ENCODE measurements around the gene PRKCH.
A peak's percentile ranks its signal among the peaks of the same experiment; 100 is the strongest.

PRKCH gene

DNA sequence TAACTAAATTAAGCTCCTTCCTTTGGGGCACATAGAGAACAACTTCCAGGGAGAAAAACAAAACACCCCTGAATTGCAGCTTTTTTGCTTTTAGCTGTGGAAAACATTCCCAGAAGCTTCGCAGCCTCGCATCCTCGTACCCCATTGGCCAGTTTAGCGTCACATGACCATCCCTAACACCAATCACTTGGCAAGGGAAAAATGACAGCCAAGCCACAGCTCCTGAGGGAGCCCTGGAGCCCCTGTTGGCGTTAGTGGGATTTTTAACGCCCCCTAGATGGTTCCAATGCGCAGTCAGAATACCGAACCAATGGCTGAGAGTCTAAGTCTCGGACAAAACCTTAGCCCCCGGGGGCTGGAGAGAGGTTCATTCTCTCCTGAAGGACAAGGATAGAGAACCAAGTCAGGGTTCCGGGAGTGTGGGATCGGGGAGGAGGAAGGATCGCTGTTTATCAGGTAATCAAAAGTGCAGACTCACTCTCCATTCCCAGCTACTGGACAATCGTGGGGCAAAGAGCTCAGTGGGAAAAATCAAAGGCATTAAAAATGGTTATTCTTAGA is 238.3 kb downstream of the PRKCH start:
- peak; percentile 58 for DNase-seq

DNA sequence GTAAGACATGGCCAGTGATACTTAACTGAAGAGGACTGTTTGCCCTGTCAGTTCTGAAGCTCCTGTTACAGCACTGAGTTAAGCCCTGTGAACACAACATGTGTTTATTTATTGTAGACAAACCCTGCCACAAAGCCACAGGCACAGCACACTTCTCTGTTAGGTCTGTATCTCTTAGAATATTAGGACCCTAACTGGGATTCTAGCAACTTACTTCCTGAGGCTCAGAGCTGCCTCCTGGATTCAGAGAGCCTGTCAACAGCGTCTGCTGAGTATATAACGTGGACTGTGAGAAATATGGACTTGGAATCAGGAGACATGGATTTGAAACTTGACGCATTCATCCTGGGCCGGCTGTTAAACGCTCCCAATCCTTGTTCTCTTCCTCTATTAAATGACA is 238.9 kb downstream of the PRKCH start:
- peak; percentile 14 for DNase-seq

DNA sequence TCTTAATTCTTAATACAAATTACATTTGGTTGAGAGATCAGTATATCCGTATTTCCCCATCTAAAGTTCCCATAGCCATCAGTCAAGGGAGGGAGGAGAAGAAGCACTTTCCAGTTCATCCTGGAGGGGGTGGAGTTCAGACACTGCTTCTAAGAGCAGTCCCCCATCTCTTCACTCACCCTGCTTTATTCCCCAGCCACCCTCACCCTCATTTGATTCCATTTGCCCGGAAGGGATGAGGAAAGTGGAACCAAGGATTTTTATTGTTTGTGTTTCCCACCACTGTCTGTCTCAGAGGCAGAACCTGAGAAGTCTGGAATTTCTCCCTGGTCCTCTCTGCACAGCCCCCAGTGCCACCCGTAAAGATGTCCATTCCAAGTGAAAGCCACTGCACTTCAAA is 239.7 kb downstream of the PRKCH start:
- DNase-seq, result no peak

DNA sequence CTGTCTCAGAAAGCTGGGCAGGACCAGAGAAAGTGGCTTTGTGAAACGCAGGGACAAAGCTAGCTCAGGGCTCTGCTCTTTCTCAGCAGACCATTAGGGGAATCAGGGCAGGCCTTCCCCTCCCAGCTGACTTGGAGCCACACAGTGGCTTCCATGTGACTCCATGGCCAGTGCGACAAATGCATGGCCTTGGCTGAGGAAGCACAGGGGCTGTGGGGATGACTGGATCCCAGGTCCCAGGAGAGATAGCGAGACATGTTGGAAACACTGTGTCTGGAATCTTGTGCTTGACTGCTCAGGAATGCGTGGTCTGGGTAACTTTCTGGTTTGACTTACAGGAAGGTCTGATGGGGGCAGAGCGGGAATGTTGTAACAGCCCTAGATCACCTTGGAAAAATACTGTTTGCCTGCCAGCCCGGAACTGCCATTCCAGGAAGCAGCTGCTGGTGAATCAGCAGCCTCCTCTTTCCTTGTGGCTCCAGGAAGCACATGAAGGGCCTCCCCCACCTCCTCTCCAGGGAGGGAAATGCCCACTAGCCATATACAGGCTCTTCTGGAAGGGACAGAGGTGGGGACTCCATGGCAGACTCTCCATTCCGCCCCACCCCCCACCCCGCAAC is 240.4 kb downstream of the PRKCH start:
- peak; percentile 44 for DNase-seq

DNA sequence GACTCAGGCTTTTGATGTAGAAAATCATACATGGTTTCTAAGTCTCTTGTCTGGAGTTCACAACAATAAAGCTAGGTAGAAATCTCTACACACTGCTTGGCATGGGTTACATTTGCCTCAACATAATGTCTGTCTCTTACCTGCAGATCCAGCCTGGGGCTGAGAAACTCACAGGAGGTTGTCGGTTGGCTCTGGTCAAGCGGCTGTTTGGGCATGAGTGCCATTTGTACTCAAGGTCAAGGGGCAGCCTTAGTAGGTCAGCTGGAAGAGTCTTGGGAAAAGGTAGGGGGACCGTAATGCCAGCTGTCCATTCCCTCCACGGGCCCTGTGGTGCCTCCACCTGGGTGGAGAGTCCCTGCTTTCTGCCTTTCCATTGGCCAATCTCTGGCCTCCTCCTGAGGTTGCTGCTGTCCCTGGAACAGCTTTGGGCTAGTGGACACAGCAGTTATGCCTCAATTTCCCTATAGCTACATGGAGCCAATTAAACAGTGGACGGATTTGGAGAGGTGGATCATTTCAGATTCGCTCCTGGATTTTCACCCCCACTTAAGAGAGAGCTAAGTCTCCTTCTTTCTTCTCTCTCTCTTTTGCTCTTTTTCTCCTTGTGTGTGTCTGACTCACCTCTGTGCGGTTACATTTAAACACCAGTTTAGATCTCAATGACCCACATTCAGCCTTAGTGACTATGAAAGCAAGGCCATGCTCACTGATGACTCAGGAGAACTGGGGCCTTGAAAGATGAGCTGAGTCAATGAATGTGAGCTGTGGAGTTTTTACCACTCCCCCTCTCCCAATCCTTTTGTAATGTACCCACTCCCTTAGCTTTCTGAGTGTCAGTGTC is 241.2 kb downstream of the PRKCH start:
- no peak for DNase-seq

DNA sequence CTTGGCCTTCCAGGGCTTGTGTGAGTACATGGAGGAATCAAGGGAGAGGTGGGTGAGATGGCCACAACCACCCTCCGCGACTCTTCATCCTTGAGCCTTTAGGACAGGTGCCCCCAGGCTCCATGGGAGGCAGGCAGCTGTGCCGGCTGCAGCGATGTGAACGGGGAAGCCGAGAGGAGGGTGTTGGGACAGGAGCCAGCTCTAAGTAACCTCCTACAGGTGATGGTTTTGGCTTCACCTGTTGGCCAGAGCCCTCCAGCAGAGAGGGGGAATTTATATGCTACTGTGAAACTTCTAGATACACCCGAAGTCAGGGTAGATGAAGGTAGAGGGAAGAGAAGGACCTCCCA is 241.8 kb downstream of the PRKCH start:
- DNase-seq, result no peak

DNA sequence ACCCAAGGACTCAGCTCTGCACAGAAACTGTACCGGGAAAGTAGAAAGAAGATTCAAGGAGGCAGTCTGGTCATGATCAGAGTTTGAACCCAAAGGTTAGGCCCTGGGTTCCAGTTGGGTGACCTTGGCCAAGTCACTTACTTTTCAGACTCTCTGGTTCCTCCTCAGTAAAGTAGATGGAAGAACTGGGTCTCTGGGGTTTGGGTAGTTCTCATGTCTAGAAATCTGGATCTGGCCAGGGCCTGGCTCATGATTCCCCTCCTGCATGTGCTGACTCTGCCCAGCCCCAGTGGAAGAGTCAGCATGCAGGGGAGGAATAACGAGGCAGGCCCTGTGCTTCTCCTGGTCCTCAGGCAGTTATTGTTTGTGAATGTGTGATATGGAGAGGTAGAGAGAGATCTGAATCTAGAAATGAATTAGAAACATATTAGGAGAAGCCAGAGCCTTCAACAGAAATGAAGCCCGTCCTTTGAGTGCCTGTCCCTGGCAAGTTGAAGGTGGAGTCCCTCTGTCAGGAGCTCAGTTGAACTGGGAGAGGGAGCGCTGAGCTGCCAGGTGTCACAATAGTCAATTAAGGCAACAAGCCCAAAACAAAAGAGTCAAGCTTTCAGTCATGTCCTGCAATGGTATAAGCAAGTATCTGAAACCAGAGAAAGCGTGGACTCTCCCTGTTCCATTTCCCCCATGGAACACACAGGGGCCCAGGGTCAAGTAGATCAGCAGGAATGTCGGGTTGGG is 242.7 kb downstream of the PRKCH start:
- no peak for DNase-seq

DNA sequence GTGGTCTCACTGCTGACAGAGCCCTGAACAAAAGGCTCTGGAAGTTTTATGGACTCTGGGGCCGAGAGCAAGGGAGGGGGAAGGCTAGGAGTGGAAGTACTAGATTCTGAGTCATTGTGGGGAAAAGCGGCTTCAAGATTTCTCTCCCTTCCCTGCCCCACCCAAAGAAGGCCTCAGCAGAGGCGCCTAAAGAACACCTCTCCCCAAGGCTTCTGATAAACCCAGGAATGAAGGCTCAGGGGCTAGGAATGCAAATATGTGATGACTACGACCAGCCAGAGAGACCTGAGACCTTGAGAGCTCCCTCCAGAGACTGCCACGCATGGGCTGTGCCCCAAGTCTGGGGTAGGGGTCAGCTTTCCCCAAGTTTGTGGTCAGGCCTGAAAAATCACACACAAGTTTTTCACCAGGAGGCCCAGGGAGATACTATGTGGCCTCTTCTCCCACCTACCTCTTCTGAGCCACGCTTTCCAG is 243.3 kb downstream of the PRKCH start:
- no peak for DNase-seq

DNA sequence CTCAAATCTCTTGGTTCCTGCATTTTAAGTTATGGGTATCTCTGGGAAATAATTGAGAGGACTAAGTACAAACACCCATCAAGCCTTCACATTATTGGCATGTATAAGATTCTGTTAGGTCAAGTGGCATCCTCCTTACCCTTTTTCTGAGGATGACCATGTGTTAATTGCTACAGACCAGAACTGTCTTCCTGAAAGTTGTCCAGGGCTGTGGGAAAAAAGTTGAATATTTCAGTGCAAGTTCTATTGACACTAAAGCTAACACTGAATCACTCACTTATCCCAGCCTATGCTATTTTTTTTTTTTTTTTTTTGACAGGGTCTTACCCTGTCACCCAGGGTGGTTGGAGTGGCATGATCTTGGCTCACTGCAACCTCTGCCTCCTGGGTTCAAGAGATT is 243.8 kb downstream of the PRKCH start:
- DNase-seq, result no peak

DNA sequence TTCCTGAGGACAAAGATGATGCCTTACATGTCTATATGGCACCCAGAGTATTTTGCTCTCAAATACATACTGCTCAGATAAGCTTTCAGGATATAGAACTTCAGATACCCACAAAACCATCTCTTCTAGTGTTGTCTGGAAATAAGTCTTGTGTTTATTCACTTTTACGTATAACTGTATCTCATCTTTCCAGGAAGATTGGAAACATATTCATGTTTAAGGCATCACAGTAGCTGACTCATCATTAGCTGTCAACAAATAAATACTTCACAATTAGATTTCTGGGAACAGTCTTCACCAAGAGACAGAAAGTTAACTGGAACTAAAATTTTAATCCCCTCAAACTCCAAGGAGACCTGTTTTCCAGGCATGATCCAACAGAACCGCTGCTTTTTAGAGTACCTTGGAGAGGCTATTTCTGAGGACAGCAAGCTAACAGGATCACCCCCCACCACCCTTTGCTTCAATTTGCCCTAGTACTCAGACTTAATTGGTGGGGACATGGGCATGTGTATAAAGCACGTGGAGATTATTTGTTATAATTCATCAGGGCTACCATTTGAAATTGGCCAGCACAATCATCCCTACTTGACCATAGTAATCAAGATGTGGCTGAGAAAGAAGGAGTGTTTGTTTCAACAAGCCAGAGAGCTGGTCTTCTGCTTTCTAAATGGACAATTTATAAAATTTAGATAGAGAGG is 244.6 kb downstream of the PRKCH start:
- DNase-seq, result no peak

DNA sequence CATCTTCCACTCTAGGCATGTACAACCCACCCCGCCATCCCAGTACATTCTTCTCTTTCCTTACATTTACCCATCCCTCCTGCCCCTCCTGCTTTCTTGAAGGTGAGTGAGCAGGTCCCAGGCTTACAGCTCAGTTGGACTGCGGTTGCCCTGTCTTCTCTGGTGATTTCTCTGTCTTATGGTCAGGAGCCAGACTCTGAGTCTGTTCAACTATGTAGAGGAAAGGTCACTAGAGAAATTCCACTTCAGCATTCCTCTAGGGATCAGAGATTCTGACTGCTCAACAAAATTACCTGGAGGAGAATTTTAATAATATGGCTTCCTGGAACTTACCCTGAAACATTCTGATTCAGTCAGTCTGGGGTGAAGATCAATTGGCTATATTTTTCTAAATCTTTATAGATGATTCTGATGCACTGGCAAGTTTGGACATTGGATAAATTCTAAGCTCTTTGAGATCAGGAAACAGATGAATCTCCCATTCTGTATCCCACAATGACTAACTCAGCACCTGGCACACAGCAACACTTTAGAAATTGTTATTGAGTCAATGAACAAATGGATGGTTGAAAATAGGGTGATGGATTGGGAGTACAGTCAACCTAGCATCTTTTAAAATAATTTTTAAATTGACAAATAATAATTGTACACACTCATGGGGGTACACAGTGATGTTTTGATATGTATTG is 245.3 kb downstream of the PRKCH start:
- DNase-seq, result no peak

DNA sequence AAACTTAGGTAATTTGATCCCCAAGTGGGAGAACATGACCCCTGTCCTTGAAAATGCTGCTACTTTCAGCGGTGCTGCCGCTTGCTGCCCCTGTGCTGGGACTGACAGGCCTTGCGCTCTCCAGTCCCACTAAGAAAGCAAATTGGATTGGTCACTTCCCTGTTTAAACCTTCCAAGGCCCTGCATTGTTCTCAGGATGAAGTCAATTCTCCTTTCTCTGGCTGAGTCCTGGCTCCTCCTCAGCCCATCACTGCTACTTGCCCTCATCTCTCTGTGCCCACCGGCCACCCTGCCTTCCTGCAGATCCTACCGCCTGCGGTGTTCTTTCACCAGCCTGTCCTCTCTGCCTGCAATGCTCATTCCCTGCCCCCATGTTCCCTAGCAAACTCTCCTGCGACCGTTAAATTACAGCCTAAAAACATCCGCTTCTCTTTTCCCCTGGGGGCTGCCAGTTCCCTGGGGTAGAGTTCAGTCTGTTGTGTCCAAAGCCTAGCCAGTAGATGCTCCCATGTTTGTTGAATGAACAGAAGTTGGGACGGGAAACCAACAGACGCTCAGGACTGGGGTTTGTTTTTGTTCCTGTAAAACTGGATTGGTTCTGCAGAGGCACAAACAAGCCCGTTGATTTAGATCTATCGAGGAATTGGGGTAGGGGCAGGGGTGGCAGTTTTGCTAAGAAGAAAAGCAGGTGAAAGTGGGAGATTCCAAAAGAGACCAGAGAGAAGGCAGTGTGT is 246.6 kb downstream of the PRKCH start:
- DNase-seq, result no peak

DNA sequence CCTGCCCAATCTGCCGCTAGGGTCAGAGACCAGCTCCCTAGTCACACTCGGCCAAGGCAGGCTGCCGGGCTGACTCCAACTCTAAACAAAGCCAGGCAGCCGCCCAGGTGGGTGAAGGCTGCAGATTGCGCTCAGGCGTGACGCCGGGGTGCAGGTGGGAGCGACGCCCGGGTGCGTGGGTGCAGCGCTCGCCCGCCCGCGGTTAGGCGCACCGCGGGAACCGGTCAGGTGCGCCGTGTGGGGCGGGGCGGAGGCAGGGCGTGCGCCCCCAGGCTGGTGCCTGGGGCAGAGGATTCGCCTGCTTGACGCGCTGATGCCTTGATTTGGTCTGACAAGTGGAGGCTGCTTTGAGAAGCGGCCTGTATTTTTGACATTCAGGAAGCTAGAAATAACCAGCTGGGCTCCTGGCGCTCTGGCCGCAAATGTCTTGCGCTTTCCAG is 247.2 kb downstream of the PRKCH start:
- DNase-seq, result peak; percentile 36

DNA sequence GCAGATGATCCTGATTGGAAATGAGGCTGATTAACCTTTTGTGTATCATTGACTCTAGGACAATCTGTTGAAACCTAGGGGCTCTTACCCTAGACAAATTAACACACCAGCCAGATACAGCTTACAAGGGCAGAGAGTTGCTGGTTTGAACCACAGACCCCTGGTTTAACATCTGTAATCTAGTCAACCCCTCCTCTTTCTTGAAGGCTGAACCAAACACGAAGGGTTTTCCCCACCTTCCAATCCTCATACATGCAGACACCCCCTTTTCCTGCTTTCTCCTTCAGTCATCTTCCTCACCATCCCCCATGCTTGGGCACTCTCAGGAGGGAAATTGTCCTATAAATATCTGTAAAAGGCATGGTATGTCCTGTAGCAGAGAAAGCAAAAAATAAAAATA is 247.9 kb downstream of the PRKCH start:
- no peak for DNase-seq

DNA sequence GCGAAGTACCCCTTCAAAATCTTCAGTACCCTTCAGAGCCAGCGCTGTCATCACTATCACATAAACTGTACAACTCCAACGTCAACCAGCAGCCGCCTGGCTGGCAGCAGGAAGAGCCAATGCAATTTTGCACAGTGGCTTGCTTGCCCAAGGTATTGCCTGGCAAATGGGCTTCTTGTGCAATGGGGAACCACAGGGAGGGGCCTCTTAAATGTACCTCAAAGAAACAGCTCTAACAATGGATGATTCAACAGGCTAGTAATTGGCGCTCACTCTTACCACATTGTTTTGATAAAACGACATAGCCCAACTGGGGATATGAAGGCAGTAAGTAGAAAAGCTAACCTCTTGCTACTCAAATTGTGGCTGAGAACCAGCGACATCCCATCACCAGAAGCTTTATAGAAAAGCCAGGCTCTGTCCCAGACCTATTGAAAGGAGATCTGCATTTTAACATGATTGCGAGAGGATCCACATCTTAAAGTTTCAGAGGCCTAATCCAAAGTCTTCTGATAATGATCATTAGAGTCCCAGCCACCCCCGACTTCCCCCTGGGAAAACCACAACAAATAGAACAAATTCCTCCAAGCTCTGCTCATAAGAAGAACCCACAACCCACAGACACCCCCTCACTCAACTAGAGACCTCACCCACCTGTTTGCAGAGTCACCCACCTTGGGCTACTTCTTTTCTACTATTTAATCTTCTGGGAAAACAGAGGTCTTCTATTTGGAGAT is 248.6 kb downstream of the PRKCH start:
- DNase-seq, result no peak

DNA sequence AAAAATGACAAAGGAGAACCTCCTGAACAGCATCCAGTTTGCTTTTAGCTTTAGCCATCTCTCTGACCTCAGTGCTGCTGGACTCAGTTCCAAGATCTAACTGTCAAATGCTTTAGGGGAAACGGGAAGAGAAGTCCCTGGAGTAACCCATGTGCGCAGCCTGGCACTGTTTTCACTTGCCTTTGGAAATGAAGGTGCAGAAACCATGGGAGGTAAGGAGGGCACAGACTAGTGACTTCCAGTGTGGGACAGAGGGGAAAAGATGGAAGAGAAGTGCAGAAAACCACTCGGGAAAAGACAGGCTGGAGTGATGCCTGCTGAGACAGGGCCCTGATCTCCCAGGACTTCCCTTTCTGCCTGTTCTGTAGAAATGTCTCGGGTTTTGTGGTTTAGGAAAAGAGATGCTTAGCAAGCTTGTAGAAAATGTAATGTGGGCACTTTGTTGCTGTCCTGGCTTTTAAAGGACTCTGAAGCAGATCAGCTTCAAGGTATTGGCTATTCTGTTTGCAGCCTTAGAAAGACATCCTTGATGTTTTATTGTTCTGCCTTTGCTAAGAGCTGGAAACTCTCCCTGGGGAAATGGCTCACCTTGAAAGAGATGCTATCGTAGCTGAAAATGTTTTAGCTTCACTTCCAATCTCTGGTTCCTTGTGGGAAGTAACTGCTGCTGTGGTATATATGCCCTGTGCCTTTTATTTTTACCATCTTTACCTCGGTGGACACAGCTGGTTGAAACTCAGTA is 249.3 kb downstream of the PRKCH start:
- no peak for DNase-seq

DNA sequence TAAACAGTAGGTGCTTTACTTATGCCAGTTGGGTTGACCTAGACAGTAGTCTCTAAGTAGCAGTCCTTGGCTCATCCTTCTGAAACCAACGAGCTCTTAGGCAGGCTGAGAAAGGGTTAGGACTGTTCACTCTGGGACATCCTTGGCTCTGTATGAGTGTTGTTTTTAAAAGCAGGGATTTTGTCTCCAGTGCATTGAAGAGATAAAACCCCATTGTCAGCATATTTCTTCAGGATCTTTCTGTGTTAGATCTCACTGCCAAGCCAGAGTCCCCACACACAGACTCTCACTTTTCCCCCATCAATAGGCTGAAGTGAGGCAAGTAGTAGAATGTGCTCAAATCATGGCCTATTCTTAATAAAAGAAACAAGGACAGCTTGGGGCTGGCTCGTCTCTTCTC is 250.5 kb downstream of the PRKCH start:
- no peak for DNase-seq

DNA sequence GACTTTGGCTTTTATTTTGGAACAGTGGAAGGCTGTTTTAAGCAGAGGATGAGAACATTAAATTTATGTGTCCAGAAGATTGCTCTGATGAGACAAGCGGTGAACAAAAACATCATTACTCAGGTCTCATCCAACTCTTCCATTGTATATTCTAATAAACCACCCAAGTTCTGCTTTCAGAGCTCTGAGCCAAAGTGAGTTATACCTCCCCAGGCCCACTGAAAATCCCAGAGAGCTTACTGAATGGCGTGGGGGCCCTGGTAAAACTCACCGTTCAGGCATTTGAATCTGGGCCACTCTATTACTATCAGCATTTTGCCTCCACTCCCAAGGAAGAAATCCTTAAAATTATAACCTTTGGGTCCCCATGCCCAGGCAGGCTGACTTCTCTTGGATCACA is 251.9 kb downstream of the PRKCH start:
- DNase-seq, result no peak

DNA sequence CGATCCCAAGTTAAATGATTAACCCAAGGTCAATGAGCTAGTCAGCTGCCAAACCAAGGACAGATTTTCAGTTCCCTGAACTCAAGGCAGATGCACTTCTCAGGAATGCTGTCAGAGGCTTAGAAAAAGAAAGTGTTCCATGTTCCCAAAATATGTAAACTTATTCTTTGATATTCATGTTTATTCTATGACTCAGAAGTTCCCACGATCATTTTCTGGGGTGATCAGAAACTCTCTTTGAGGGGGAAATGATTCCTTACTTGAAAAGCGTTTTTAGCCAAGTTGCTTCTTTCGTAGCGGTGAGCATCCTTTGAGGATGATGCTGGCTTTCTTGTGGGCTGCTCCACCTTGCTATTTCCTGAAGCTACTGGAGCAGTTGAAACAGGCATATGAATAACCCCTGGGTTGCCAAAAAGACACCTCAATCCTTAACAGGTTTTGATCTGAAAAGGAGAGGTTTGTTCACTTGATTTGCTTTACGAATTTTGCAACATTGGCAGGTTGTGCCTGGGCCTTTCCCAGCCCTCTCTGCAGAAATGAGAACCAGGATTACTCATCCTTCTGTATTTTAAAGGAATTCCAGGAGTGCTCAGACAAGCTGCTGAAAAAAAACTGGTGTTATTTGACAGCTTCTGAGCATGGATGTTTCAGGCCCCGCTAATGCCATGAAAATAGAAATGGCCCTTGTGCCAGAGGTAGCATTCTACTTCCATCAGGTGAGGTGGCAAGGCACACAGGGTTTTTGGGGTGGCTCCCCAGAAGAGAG is 252.6 kb downstream of the PRKCH start:
- DNase-seq, result no peak

DNA sequence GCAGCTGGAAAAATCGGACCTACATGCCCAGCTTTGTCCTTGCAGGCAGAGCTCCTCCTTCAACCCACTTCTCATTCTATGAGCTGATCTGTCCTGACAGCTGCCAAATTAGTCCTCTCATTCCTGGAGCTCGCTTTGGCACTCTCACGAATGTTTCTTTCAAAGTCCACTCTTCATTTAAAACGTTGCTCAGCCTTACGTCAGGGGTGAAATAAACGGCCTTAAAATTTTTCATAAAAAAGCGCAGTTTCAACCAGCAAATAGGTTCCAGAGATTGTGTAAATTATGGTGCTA is 253.1 kb downstream of the PRKCH start:
- no peak for DNase-seq
